Breast epithelium (tissue), 4 donors: Measurements from ENCODE around the gene FAM83E. TPM values are rescaled to one million over a fixed set of nuclear protein-coding genes. Genes with fewer than 3 reads are reported as not detected.
"Not testable (repeated sequence)": the region's sequence is repeated elsewhere in the genome, so short reads cannot be mapped to it uniquely, and the experiment has no call there.

Source experiments
- DNase-seq, 2 donors: peaks; one replicate each; pipeline ENCODE4 v3.0.0-alpha.2; 2019; ENCODE audit warnings: low spot score in 2 of 2
- H3K27ac ChIP-seq, 2 donors: fragments of 200-600 bp; sonication (generic) in 1 of 2; one replicate each; pipeline ENCODE4 v1.5.1; 2016 to 2019; ENCODE audit warnings: mild to moderate bottlenecking in 1 of 2
- H3K27me3 ChIP-seq, 2 donors: fragments of 200-600 bp; sonication (generic) in 1 of 2; one replicate each; pipeline versions ENCODE4 v1.5.1 to v1.6.0; 2017 to 2019; ENCODE audit warnings: control low read depth in 1 of 2, mild to moderate bottlenecking in 1 of 2
- H3K36me3 ChIP-seq: fragments of 200-600 bp; one replicate; pipeline ENCODE4 v1.5.1; 2019
- H3K4me1 ChIP-seq, 2 donors: fragments of 200-600 bp; sonication (generic); one replicate each; pipeline ENCODE4 v1.5.1; 2016 to 2019; ENCODE audit warnings: control low read depth in 1 of 2
- H3K4me3 ChIP-seq, 3 donors: fragments of 200-600 bp; sonication (generic); 1 replicate in 2 of 3; 2 replicates in 1 of 3; pipeline ENCODE4 v1.5.1; 2016 to 2019; ENCODE audit warnings: mild to moderate bottlenecking in 3 of 3, moderate library complexity in 2 of 3
- H3K9me3 ChIP-seq, 2 donors: fragments of 200-600 bp; sonication (generic) in 1 of 2; one replicate each; pipeline ENCODE4 v1.5.1; 2016 to 2019; ENCODE audit warnings: control low read depth in 1 of 2
- CTCF ChIP-seq, 3 donors: fragments of 450-650 bp; IDR thresholded peaks; one replicate each; pipeline ENCODE4 v1.5.1; 2016 to 2017; ENCODE audit warnings: antibody characterized with exemption in 3 of 3, mild to moderate bottlenecking in 3 of 3, moderate library complexity in 3 of 3
- POLR2A ChIP-seq: fragments of 450-650 bp; IDR thresholded peaks from one replicate; pipeline ENCODE4 v1.6.1; 2016; ENCODE audit warnings: antibody characterized with exemption, mild to moderate bottlenecking, moderate library complexity
- POLR2AphosphoS5 ChIP-seq, 3 donors: sonication (generic); formaldehyde crosslinking; IDR thresholded peaks; one replicate each; pipeline ENCODE4 v1.6.1; 2017; ENCODE audit warnings: antibody characterized with exemption in 3 of 3
- intact Hi-C: fragments of 100-400 bp; cut with DNase I; formaldehyde crosslinking; loops from one replicate; pipeline ENCODE4 v1.15.1; 2023; ENCODE audit warnings: low total_unique reads
- total RNA-seq, 3 donors: library from RNA; depleted of rRNA; stranded (reverse); fragments of >200 nt; gene quantifications; one replicate each; pipeline ENCODE4 v1.1.0, GENCODE V29; 2016

Gene FAM83E
- total RNA-seq, 3 donors from 2014 or later: 3.3 to 5.6 TPM; not detected in 1

GRCh38 chr19:48578891-48579290 is 36.0 kb downstream of the FAM83E start:
- no peak overlapping the region for H3K27ac ChIP-seq
- no peak overlapping the region for H3K4me3 ChIP-seq
- DNase-seq: no peak
- H3K36me3 ChIP-seq: no peaks in the 10 kb centered on the region
- no peaks in the 10 kb centered on the region for H3K4me1 ChIP-seq
- H3K27me3 ChIP-seq: no peaks in the 10 kb centered on the region
- intact Hi-C loops: loop anchor here (10.0 kb wide), 1 partner anchor 74 kb away; no protein-coding TSS in a partner anchor
- H3K9me3 ChIP-seq: no peaks in the 10 kb centered on the region
- TF ChIP-seq POLR2A (no peak), CTCF (IDR thresholded peaks at IDR 0.05) (no peak), POLR2AphosphoS5 (IDR thresholded peaks at IDR 0.05) (no peak)

DNA sequence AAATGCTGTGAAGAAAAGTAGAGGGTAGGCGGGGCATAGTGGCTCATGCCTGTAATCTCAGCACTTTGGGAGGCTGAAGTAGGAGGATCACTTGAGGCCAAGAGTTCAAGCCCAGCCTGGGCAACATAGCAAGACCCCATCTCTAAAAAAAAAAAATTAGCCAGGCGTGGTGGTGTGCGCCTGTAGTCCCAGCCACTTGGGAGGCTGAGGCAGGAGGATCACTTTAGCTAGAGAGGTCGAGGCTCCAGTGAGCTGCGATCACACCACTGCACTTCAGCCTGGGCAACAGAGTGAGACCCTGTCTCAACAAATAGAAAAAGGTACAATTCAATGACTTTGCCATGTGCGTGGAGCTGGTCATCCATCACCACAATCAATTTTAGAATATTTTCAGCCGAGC is 37.0 kb downstream of the FAM83E start:
- not testable (repeated sequence) for H3K27me3 ChIP-seq, H3K36me3 ChIP-seq, H3K9me3 ChIP-seq, H3K4me1 ChIP-seq, DNase-seq, H3K4me3 ChIP-seq, H3K27ac ChIP-seq
- intact Hi-C loops: loop anchor here (10.0 kb wide), 1 partner anchor 73 kb away; no protein-coding TSS in a partner anchor

DNA sequence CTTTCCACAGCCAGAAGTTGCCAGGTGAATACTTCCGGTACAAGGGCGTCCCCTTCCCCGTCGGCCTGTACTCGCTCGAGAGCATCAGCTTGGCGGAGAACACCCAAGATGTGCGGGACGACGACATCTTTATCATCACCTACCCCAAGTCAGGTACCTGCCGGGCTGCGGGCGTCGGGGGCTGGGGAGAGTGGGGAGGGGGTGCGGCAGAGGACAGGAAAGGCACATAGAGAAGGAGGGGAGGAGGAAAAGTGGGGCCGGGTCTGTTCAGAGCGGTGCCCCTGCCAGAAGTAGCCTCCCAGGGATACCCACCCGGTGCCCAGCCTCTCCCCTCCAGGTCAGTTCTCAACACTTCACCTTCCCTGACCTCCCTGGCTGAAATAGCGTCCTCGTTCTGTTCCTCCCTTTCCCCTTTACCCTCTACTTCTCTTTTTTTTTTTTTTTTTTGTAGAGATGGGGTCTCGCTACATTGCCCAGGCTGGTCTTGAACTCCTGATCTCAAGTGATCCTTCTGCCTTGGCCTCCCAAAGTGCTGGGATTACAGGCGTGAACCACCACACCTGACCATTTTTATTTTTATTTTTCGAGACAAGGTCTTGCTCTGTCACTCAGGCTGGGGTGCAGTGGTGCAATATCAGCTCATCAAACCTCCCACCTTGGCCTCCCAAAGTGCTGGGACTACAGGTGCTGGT is 38.8 kb downstream of the FAM83E start:
- intact Hi-C loops: loop anchor here (10.0 kb wide), 1 partner anchor 71 kb away; no protein-coding TSS in a partner anchor
- DNase-seq: no peak
- Histone ChIP-seq H3K4me3 (no peak overlapping the region), H3K4me1 (no peaks in the 10 kb centered on the region), H3K27me3 (no peaks in the 10 kb centered on the region), H3K36me3 (no peaks in the 10 kb centered on the region), H3K9me3 (no peaks in the 10 kb centered on the region), H3K27ac (no peak overlapping the region)
- TF ChIP-seq POLR2A (no peak), CTCF (IDR thresholded peaks at IDR 0.05) (no peak), POLR2AphosphoS5 (IDR thresholded peaks at IDR 0.05) (no peak)

DNA sequence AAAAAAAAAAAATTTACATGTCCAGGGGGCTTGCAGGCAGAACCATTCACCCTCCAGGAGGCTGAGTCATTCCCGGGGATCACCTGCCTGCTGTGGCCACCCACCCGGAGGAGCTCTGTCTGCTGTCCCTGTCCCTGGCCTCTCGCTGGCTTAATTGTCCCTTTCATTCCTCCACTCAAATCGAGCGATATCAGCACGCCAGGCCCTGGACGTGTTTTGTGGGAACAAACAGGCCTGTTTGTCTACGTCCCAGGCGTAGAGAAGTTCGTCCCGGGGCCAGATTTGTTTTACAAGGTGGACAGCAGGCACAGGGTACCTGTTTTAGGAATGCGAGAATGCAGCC is 41.7 kb downstream of the FAM83E start:
- H3K4me1 ChIP-seq: peaks cover 0 to 2% of the 10 kb centered on the region in 2 donors
- peak overlapping the region; percentile 67 to 72 for H3K27ac ChIP-seq

DNA sequence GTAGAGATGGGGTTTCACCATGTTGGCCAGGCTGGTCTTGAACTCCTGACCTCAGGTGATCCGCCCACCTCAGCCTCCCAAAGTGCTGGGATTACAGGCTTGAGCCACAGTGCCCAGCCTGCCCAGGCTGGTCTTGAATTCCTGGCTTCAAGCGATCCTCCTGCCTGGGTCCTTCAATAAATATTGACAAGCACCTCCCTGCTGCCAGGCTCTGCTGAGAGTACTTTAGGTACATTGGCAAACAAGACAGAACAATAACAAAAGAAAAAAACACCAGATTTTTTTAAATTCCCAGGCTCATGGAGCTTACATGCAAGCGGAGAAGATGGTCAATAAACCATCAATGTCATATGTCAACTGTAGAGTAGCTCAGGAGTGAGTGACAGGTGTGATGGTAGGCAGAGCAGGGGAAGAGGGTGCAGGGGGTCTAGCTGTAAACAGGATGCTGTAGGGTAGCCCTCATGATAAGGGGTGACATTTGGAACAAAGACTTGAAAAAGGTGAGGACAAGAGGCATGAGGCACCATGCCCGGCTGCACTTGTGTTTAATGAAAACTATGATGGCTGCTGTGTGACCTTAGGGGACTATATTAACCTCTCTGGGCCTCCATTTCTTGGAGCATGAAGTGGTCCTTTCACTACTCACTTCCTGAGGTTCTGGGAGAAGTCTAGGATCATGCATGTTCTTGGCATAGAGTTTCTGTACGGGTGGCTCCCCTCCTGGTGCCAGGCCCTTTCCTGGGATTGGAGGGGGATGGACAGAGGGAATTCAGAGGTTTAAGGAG is 43.3 kb downstream of the FAM83E start:
- no peaks in the 10 kb centered on the region for H3K27me3 ChIP-seq
- intact Hi-C loops: loop anchor here (10.0 kb wide), 1 partner anchor 67 kb away; no protein-coding TSS in a partner anchor
- peak; percentile 58 to 73 for DNase-seq
- H3K36me3 ChIP-seq: no peaks in the 10 kb centered on the region
- H3K9me3 ChIP-seq: no peaks in the 10 kb centered on the region
- peaks cover 0 to 6% of the 10 kb centered on the region in 2 donors for H3K4me1 ChIP-seq
- no peak overlapping the region for H3K4me3 ChIP-seq
- peak overlapping the region; percentile 43 to 52 for H3K27ac ChIP-seq
- TF ChIP-seq POLR2A: no peak
- TF ChIP-seq CTCF (IDR thresholded peaks at IDR 0.05): no peak
- no peak for TF ChIP-seq POLR2AphosphoS5 (IDR thresholded peaks at IDR 0.05)

More for the DNA sequence above, 41.7 kb downstream of the FAM83E start:
- H3K27me3 ChIP-seq: no peaks in the 10 kb centered on the region
- no peaks in the 10 kb centered on the region for H3K9me3 ChIP-seq
- H3K36me3 ChIP-seq: no peaks in the 10 kb centered on the region
- intact Hi-C loops: loop anchor here (10.0 kb wide), 1 partner anchor 68 kb away; no protein-coding TSS in a partner anchor
- TF ChIP-seq POLR2A: no peak
- H3K4me3 ChIP-seq: no peak overlapping the region
- peak in 1 of 2 donors; percentile 62 for DNase-seq

DNA sequence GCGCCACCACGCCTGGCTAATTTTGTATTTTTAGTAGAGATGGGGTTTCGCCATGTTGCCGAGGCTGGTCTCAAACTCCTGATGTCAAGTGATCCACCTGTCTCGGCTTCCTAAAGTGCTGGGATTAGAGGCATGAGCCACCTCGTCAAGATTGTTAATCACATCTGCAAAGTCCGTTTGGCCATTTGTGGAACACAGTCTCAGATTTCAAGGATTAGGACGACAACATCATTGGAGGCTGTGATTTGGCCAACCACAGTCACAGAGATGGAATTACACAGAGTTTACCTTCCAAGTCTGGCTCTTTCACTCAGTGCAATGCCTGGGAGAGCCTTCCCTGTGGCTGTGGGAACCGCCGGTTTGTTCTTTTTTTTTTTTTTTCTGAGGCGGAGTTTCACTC is 45.1 kb downstream of the FAM83E start:
- no peaks in the 10 kb centered on the region for H3K36me3 ChIP-seq
- H3K4me1 ChIP-seq: peaks cover 0 to 6% of the 10 kb centered on the region in 2 donors
- intact Hi-C loops: loop anchor here (10.0 kb wide), 1 partner anchor 65 kb away; no protein-coding TSS in a partner anchor
- H3K4me3 ChIP-seq: no peak overlapping the region
- no peaks in the 10 kb centered on the region for H3K27me3 ChIP-seq
- H3K9me3 ChIP-seq: no peaks in the 10 kb centered on the region
- peak in 1 of 3 donors; percentile 26 for TF ChIP-seq POLR2AphosphoS5 (IDR thresholded peaks at IDR 0.05)
- no peak for TF ChIP-seq CTCF (IDR thresholded peaks at IDR 0.05)
- no peak for DNase-seq
- H3K27ac ChIP-seq: peak overlapping the region in 1 of 2 donors; percentile 51
